Nephron progenitor cell (in vitro differentiated cells): Measurements from ENCODE around the gene RIGI.

Source experiments
- DNase-seq: peaks from one replicate; pipeline ENCODE4 v3.0.0; 2021
- H3K27ac Mint-ChIP-seq: 2 replicates; pipeline ENCODE4 v1.8.0; 2021; ENCODE audit warnings: mild to moderate bottlenecking, moderate library complexity, mixed read lengths
- H3K27me3 Mint-ChIP-seq: 2 replicates; pipeline ENCODE4 v1.8.0; 2021; ENCODE audit warnings: mild to moderate bottlenecking, low read depth, mixed read lengths; ENCODE audit not compliant: poor library complexity
- H3K36me3 Mint-ChIP-seq: 2 replicates; pipeline ENCODE4 v1.8.0; 2021; ENCODE audit warnings: low read depth, mixed read lengths
- H3K4me1 Mint-ChIP-seq: 2 replicates; pipeline ENCODE4 v1.8.0; 2021; ENCODE audit warnings: mixed read lengths
- H3K4me3 Mint-ChIP-seq: 2 replicates; pipeline ENCODE4 v1.8.0; 2021; ENCODE audit warnings: mild to moderate bottlenecking, moderate library complexity, mixed read lengths
- H3K9me3 Mint-ChIP-seq: 2 replicates; pipeline ENCODE4 v1.8.0; 2021; ENCODE audit warnings: mild to moderate bottlenecking, moderate library complexity, mixed read lengths
- CTCF ChIP-seq: fragments of 200-600 bp; sonication (generic); IDR thresholded peaks from 2 replicates; pipeline ENCODE4 v1.5.0; 2021; ENCODE audit warnings: antibody characterized with exemption

The RIGI gene

GRCh38 chr9:32503008-32503407 is 23.0 kb downstream of the RIGI start:
- Mint-ChIP-seq H3K27me3 (no peaks in the 10 kb centered on the region), H3K36me3 (peaks cover 9% of the 10 kb centered on the region), H3K4me1 (no peaks in the 10 kb centered on the region), H3K4me3 (no peak overlapping the region), H3K9me3 (peaks cover 4% of the 10 kb centered on the region), H3K27ac (no peak overlapping the region)
- no peak for DNase-seq
- no peak for TF ChIP-seq CTCF

- Mint-ChIP-seq H3K4me3 (no peak overlapping the region), H3K4me1 (no peaks in the 10 kb centered on the region), H3K36me3 (peaks cover 9% of the 10 kb centered on the region), H3K27ac (peak overlapping the region; percentile 27), H3K27me3 (no peaks in the 10 kb centered on the region), H3K9me3 (peaks cover 5% of the 10 kb centered on the region)
- no peak for DNase-seq
- no peak for TF ChIP-seq CTCF
These were observed 23.5 kb downstream of the RIGI start for GRCh38 chr9:32502464-32502863.

- H3K27me3 Mint-ChIP-seq, result no peaks in the 10 kb centered on the region
- peaks cover 5% of the 10 kb centered on the region for H3K9me3 Mint-ChIP-seq
- TF ChIP-seq CTCF, result no peak
- H3K4me3 Mint-ChIP-seq, result no peak overlapping the region
- no peak for DNase-seq
- H3K27ac Mint-ChIP-seq, result no peak overlapping the region
- no peaks in the 10 kb centered on the region for H3K4me1 Mint-ChIP-seq
- H3K36me3 Mint-ChIP-seq, result peaks cover 9% of the 10 kb centered on the region
These were observed 24.1 kb downstream of the RIGI start for GRCh38 chr9:32501868-32502267.

GRCh38 chr9:32500768-32501167 is 25.2 kb downstream of the RIGI start:
- Mint-ChIP-seq H3K27ac (no peak overlapping the region), H3K4me3 (no peak overlapping the region), H3K4me1 (no peaks in the 10 kb centered on the region), H3K27me3 (no peaks in the 10 kb centered on the region), H3K36me3 (peaks cover 9% of the 10 kb centered on the region), H3K9me3 (peaks cover 5% of the 10 kb centered on the region)
- no peak for TF ChIP-seq CTCF
- DNase-seq, result no peak

- Mint-ChIP-seq H3K27me3 (no peaks in the 10 kb centered on the region), H3K36me3 (peaks cover 9% of the 10 kb centered on the region), H3K27ac (no peak overlapping the region), H3K4me3 (no peak overlapping the region), H3K9me3 (peaks cover 5% of the 10 kb centered on the region), H3K4me1 (no peaks in the 10 kb centered on the region)
- no peak for TF ChIP-seq CTCF
- no peak for DNase-seq
These were observed 28.1 kb downstream of the RIGI start for GRCh38 chr9:32497921-32498320.

GRCh38 chr9:32490601-32491000 is 35.4 kb downstream of the RIGI start:
- Mint-ChIP-seq H3K9me3 (no peaks in the 10 kb centered on the region), H3K27me3 (no peaks in the 10 kb centered on the region), H3K27ac (no peak overlapping the region), H3K4me3 (no peak overlapping the region), H3K4me1 (no peaks in the 10 kb centered on the region), H3K36me3 (peaks cover 7% of the 10 kb centered on the region)
- TF ChIP-seq CTCF, result no peak
- no peak for DNase-seq
